Mammary epithelial cell (primary cell): ENCODE data around the gene CYGB.

ENCODE experiments used
- CTCF ChIP-seq, 2 donors: IDR thresholded peaks in 1 of 2; conservative IDR thresholded peaks in 1 of 2; 2 replicates each; pipeline ENCODE4 v1.5.1; 2011 to 2012; ENCODE audit warnings: inconsistent platforms in 2 of 2, low read length in 2 of 2, mild to moderate bottlenecking in 2 of 2, control low read depth in 1 of 2, low read depth in 1 of 2; ENCODE audit not compliant: insufficient read depth in 1 of 2; ENCODE audit errors: extremely low read depth in 1 of 2
- EZH2 ChIP-seq: IDR thresholded peaks from 2 replicates; pipeline ENCODE4 v1.6.1; 2012; ENCODE audit warnings: low read length, inconsistent platforms, borderline replicate concordance

GRCh38 chr17:76495663-76496400, 41.7 kb downstream of the CYGB start:
- TF ChIP-seq EZH2 = no peak
- no peak for TF ChIP-seq CTCF (conservative IDR thresholded peaks at IDR 0.05 in 1 of 2, IDR thresholded peaks at IDR 0.05 in 1 of 2; ENCODE audit: extremely low read depth in 1 of 2, insufficient read depth in 1 of 2, low read depth in 1 of 2, low read length in 2 of 2)
